Spleen (tissue), 7 donors: ENCODE results near the gene VPS37B.

Experiments
- POLR2A ChIP-seq, 3 donors: fragments of 450-650 bp; IDR thresholded peaks; one replicate each; pipeline ENCODE4 v1.5.1; 2017; ENCODE audit warnings: antibody characterized with exemption in 3 of 3, mild to moderate bottlenecking in 1 of 3
- TF ChIP-seq, protein P1 (sequence below), 11 experiments: fragments of 200-600 bp in 7 of 11; fragments of 450-650 bp in 4 of 11; sonication (generic) in 4 of 11; IDR thresholded peaks in 8 of 11; conservative IDR thresholded peaks in 3 of 11; 1 replicate in 7 of 11; 2 replicates in 4 of 11; pipeline versions ENCODE4 v1.4.0 to v1.8.0; 2016 to 2021; ENCODE audit warnings: antibody characterized with exemption in 11 of 11, inconsistent platforms in 4 of 11, mild to moderate bottlenecking in 1 of 11
- donor health status: DM: no; HTN: no; CAD: no; lungs with moderate emphysema.
- donor health status: DM: no; HTN: no; CAD: no.
- donor health status: DM: no; HTN: no; CAD: no.

DNA sequence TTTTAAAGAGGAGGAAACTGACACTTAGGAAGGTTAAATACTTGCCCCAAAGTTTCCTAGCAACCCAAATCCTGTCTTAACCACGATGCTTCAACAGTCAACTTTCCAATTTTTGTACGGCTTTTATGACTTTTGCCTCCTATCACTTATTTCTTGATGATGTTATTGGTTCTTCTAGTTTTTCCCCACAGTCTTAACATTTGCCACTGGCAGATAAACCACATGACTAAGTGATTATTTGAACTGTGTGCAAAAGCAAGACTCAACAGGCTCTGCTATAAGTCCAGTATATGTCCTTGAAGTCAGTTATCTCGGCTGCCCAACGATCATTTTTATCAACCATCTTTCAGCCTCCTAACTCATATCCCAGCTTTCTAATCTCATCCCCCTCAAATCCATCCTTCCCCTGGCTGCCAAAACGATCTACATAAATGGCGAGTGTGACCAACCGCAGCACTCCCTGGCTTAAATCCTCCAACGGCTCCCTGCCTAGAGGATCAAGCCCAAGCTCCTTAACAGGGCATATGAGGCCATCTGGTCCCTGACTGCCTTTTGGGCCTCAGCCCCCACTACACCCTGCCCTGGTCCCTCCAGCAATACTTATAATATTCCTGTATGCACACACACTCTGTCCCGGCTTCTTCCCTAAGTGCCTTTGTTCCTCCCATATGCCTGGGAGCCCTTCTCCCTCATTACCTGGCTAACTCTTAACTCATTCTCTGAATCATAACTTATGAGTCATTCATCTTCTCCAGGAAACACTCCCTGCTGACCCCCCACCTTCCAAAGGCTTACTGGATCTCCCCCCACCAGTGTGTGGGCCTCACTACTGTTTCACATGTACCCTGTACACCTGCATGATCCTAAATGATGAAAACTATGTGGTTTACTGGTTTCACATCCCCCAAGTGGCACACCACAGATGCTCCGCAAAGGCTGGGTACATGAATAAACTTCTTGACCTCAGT lies 8.8 kb downstream of the VPS37B start:
- TF ChIP-seq, protein P1, sequence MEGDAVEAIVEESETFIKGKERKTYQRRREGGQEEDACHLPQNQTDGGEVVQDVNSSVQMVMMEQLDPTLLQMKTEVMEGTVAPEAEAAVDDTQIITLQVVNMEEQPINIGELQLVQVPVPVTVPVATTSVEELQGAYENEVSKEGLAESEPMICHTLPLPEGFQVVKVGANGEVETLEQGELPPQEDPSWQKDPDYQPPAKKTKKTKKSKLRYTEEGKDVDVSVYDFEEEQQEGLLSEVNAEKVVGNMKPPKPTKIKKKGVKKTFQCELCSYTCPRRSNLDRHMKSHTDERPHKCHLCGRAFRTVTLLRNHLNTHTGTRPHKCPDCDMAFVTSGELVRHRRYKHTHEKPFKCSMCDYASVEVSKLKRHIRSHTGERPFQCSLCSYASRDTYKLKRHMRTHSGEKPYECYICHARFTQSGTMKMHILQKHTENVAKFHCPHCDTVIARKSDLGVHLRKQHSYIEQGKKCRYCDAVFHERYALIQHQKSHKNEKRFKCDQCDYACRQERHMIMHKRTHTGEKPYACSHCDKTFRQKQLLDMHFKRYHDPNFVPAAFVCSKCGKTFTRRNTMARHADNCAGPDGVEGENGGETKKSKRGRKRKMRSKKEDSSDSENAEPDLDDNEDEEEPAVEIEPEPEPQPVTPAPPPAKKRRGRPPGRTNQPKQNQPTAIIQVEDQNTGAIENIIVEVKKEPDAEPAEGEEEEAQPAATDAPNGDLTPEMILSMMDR (IDR thresholded peaks at IDR 0.05 in 8 of 11, conservative IDR thresholded peaks at IDR 0.05 in 3 of 11) = no peak
- TF ChIP-seq POLR2A (IDR thresholded peaks at IDR 0.05) = no peak
